ENCODE measurements around the gene TMEM151B.

The TMEM151B gene

GRCh38 chr6:44285552-44286284 is 15.5 kb downstream of the TMEM151B start:
- DNase-seq = no peak

- no peak for DNase-seq
Observed at GRCh38 chr6:44286285-44286565, 16.0 kb downstream of the TMEM151B start.

- DNase-seq = no peak
Observed at GRCh38 chr6:44286747-44287146, 16.5 kb downstream of the TMEM151B start.

- DNase-seq = no peak
Observed at GRCh38 chr6:44289726-44290260, 19.5 kb downstream of the TMEM151B start.

GRCh38 chr6:44291841-44292240 is 21.6 kb downstream of the TMEM151B start:
- DNase-seq = no peak

GRCh38 chr6:44292661-44293365 is 22.6 kb downstream of the TMEM151B start:
- DNase-seq = no peak

GRCh38 chr6:44294832-44295791 is 24.9 kb downstream of the TMEM151B start:
- no peak for DNase-seq

- peak; percentile 23 for DNase-seq
Observed at GRCh38 chr6:44297063-44298038, 27.1 kb downstream of the TMEM151B start.

- no peak for DNase-seq
Observed at GRCh38 chr6:44298055-44298803, 28.0 kb downstream of the TMEM151B start.

- DNase-seq = no peak
Observed at GRCh38 chr6:44298864-44299263, 28.6 kb downstream of the TMEM151B start.

GRCh38 chr6:44300292-44300823 is 30.1 kb downstream of the TMEM151B start:
- no peak for DNase-seq

GRCh38 chr6:44301106-44301505 is 30.9 kb downstream of the TMEM151B start:
- DNase-seq = no peak

GRCh38 chr6:44301782-44302564 is 31.7 kb downstream of the TMEM151B start:
- DNase-seq = no peak

- no peak for DNase-seq
Observed at GRCh38 chr6:44302856-44303255, 32.6 kb downstream of the TMEM151B start.

GRCh38 chr6:44303842-44304241 is 33.6 kb downstream of the TMEM151B start:
- no peak for DNase-seq

GRCh38 chr6:44304282-44305199 is 34.3 kb downstream of the TMEM151B start:
- DNase-seq = peak; percentile 28

- DNase-seq = no peak
Observed at GRCh38 chr6:44305200-44305725, 35.0 kb downstream of the TMEM151B start.

GRCh38 chr6:44306710-44307109 is 36.5 kb downstream of the TMEM151B start:
- DNase-seq = no peak

GRCh38 chr6:44307217-44307616 is 37.0 kb downstream of the TMEM151B start:
- DNase-seq = no peak
